ENCODE measurements around the gene DFFB.

DFFB gene

DNA sequence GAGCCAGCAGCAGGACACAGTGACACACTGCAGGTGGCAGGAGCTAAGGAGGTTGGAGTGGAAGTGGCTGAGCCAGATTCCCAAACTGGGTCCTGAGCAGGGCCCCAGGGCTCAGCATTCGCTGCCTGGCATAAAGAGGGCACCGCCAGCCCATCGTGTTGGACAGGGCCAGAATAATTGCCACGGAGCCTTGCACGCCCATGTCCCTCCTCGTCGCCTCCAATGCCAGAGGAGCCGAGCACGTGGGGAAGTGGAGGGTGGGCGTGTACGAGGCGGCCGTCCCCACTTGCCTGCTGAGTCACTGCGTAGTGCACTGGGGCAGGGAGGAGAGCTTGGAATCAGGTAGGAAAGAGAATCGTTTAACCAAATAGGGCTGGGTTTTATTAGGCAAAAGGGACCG is 34.9 kb upstream of the DFFB start:
- no peak for DNase-seq (ENCODE audit: low read depth in 1 of 2, low spot score in 1 of 2)
- H3K27me3 ChIP-seq (ENCODE audit: insufficient read depth, poor library complexity, severe bottlenecking) = no peaks in the 10 kb centered on the region
- H3K4me3 ChIP-seq (replicated peaks; ENCODE audit: insufficient read depth, low read length) = no peak overlapping the region
- H3K27ac ChIP-seq (replicated peaks) = no peak overlapping the region
- TF ChIP-seq POLR2AphosphoS5 (IDR thresholded peaks at IDR 0.05; ENCODE audit: low read depth) = no peak
- TF ChIP-seq, protein P1, sequence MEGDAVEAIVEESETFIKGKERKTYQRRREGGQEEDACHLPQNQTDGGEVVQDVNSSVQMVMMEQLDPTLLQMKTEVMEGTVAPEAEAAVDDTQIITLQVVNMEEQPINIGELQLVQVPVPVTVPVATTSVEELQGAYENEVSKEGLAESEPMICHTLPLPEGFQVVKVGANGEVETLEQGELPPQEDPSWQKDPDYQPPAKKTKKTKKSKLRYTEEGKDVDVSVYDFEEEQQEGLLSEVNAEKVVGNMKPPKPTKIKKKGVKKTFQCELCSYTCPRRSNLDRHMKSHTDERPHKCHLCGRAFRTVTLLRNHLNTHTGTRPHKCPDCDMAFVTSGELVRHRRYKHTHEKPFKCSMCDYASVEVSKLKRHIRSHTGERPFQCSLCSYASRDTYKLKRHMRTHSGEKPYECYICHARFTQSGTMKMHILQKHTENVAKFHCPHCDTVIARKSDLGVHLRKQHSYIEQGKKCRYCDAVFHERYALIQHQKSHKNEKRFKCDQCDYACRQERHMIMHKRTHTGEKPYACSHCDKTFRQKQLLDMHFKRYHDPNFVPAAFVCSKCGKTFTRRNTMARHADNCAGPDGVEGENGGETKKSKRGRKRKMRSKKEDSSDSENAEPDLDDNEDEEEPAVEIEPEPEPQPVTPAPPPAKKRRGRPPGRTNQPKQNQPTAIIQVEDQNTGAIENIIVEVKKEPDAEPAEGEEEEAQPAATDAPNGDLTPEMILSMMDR (IDR thresholded peaks at IDR 0.05; ENCODE audit: insufficient read depth, low read length) = no peak
- TF ChIP-seq GABPA (IDR thresholded peaks at IDR 0.05; ENCODE audit: low read depth) = no peak
- TF ChIP-seq REST (IDR thresholded peaks at IDR 0.05; ENCODE audit: insufficient replicate concordance, low read depth) = no peak
- no peak for TF ChIP-seq SPI1 (IDR thresholded peaks at IDR 0.05; ENCODE audit: borderline replicate concordance, low read depth)

- Histone ChIP-seq H3K27me3 (ENCODE audit: insufficient read depth, poor library complexity, severe bottlenecking) (no peaks in the 10 kb centered on the region), H3K4me3 (replicated peaks; ENCODE audit: insufficient read depth, low read length) (no peak overlapping the region), H3K27ac (replicated peaks) (no peak overlapping the region)
- TF ChIP-seq POLR2AphosphoS5 (IDR thresholded peaks at IDR 0.05; ENCODE audit: low read depth) = no peak
- TF ChIP-seq, protein P1 (IDR thresholded peaks at IDR 0.05; ENCODE audit: insufficient read depth, low read length) = no peak
- no peak for TF ChIP-seq REST (IDR thresholded peaks at IDR 0.05; ENCODE audit: insufficient replicate concordance, low read depth)
- no peak for TF ChIP-seq GABPA (IDR thresholded peaks at IDR 0.05; ENCODE audit: low read depth)
- TF ChIP-seq SPI1 (IDR thresholded peaks at IDR 0.05; ENCODE audit: borderline replicate concordance, low read depth) = no peak
- DNase-seq (ENCODE audit: low read depth in 1 of 2, low spot score in 1 of 2) = no peak
These were observed 32.6 kb upstream of the DFFB start for GRCh38 chr1:3824650-3825049.

- no peaks in the 10 kb centered on the region for H3K27me3 ChIP-seq (ENCODE audit: insufficient read depth, poor library complexity, severe bottlenecking)
- DNase-seq (ENCODE audit: low read depth in 1 of 2, low spot score in 1 of 2) = no peak
- TF ChIP-seq SPI1 (IDR thresholded peaks at IDR 0.05; ENCODE audit: borderline replicate concordance, low read depth) (no peak), REST (IDR thresholded peaks at IDR 0.05; ENCODE audit: insufficient replicate concordance, low read depth) (no peak), GABPA (IDR thresholded peaks at IDR 0.05; ENCODE audit: low read depth) (no peak), POLR2AphosphoS5 (IDR thresholded peaks at IDR 0.05; ENCODE audit: low read depth) (no peak)
- no peak overlapping the region for H3K4me3 ChIP-seq (replicated peaks; ENCODE audit: insufficient read depth, low read length)
- H3K27ac ChIP-seq (replicated peaks) = no peak overlapping the region
These were observed 31.9 kb upstream of the DFFB start for GRCh38 chr1:3825356-3825755.
